GM21528 (cell line): ENCODE results near the gene TCEAL1.
"Not testable (repeated sequence)": the region's sequence is repeated elsewhere in the genome, so short reads cannot be mapped to it uniquely, and the experiment has no call there.

Experiments used
- ATAC-seq: cut with Tn5 transposase; IDR thresholded peaks from one replicate; pipeline ENCODE4 v1.9.1; 2021; ENCODE audit warnings: mild to moderate bottlenecking, moderate library complexity; ENCODE audit not compliant: unreplicated experiment, low FRiP score

TCEAL1 gene, protein sequence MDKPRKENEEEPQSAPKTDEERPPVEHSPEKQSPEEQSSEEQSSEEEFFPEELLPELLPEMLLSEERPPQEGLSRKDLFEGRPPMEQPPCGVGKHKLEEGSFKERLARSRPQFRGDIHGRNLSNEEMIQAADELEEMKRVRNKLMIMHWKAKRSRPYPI

DNA sequence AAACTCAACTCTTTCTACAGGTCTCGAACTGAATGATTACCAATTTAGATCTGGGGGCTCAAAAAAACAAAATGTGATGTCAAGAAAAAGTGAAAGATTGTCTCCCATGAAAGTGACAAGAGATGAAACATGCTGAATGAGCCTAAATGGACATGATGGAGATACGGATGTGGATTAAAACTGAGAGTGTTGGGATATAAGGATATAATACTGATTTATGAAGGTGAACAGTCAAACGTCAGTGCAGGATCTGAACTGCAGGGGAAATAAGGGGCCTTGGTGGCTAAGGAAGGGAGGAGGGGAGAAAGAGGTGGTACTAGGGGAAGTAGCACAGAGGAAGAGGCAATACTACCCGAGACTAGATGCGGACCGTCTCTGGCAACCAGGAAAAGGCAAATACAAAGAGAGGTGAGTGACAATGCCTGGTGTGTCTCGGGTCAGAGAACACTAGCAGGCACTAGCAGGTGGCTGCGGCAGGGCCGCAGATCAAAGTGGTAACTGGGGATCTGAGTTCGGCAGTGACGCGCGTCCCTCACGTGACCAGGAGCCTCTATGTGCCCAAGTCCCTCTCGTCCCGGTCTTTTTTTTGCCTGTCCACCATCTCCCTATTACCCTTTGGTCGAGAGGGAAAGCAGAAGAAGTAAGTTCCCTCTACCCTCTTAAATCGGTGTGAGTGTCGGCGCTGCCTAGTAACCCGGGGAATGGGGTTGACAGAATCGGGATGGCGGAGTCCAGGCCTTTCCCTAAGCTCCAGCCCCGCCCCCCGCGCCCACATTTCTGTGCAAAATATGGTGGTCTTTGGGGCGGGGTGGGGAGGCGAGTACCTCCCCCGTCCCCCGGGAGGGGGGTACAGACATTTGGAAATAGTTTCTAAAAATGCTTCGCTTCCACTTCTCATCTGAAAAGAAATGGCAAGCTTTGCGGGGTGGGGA, at the start of gene TCEAL1:
TCEAL1 (plus strand) TSS at position 590 of the 932 bp plus-strand sequence. CDS start 942 bp downstream, outside the sequence.
- ATAC-seq = peak; percentile 69

DNA sequence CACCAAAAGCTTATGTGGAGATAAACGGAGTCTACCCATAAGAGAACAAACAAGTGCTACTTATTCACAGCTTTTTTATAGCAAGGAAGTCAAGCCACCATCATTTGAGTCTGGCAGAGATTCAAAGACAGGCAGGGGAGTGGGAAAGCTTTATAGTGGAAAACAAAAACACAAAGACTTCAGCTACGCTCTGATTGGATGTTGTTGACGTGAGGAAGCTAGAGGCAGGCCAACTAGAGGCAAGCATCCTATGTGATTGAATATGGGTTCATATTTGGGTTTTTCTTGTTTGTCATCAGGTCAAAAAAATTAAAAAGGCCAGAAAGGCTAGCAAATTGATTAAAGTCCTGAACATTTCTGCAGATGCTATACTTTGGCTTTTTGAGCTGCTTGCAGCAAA, 44.2 kb upstream of the TCEAL1 start:
- no peak for ATAC-seq

DNA sequence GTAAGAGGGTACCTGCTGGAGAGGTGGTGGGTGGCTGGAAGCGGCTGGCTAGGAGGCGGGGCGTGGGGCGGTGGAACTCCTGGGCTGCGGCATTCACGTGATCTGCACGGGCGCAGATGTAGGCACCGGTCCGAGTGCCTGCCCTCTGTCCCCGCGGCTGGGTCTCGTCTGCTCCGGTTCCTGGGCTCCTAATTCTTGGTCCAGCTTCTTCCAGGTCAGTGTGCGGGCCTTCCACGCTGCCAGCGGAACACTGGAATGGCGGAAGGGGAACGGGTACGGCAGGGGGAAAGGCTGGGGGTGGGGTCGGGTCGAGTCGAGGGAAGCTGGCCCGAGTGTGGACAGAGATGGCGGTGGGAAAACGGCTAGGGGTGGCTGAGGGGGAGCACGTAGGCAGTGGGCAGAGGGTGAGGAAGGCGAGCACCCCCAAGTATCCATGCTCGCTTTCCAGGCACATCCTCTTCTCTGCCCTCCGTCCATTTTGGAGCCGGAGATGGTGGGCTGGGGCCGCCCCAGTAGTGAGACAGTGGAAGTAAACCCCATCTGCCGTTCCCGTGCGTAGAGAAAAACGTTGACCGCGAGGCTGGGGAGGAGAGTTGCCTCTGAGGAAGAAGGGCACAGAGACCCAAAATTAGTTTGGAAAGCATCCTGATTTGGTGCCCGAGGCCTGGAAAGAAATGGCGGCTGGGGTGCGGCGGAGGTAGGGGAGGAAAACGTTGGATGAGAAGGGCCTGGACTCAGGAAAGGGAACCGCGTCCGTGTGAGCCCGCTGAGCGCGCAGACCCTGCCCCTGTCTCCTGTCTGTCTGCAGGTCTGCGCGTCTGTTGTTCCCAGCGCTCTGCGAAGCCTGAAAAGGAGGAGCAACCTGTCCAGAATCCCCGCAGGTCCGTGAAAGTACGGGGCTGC, 43.1 kb upstream of the TCEAL1 start, which contains the start of gene TCEAL4:
TCEAL4 (plus strand) TSS at position 105 of the 903 bp plus-strand sequence. CDS start 1,161 bp downstream, outside the sequence.
- ATAC-seq = peak; percentile 81

DNA sequence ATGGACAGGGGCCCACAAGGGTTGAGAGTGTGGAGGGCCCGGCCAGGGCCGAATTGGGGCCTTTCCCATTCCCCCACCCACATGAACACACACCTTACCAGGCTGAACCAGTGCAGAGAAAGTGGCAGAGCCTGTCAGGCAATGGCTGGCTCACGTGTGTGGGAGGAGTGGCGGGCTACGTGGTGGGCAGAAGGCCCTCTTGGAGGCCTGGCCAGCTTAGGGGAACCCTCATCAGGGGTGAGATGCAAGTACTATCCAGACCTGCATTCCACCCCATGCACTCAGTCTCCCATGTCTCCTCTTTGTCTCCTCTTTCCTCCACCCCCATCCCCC, 42.5 kb upstream of the TCEAL1 start:
- no peak for ATAC-seq

DNA sequence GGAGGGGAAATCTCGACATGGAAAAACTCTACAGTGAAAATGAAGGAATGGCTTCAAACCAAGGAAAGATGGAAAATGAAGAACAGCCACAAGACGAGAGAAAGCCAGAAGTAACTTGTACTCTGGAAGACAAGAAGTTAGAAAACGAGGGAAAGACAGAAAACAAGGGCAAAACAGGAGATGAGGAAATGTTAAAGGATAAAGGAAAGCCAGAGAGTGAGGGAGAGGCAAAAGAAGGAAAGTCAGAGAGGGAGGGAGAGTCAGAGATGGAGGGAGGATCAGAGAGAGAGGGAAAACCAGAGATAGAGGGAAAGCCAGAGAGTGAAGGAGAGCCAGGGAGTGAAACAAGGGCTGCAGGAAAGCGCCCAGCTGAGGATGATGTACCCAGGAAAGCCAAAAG, 42.1 kb upstream of the TCEAL1 start:
- ATAC-seq = no peak

DNA sequence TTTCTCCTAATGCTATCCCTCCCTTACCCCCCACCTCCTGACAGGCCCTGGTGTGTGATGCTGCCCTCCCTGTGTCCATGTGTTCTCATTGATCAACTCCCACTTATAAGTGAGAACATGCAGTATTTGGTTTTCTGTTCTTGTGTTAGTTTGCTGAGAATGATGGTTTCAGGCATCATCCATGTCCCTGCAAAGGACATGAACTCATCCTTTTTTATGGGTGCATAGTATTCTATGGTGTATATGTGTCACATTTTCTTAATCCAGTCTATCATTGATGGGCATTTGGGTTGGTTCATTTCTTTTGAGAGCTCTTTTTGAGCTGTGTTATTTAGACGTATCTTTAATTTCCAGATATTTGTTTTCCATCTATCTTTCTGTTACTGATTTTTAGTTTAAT, 36.5 kb upstream of the TCEAL1 start:
- not testable (repeated sequence) for ATAC-seq

DNA sequence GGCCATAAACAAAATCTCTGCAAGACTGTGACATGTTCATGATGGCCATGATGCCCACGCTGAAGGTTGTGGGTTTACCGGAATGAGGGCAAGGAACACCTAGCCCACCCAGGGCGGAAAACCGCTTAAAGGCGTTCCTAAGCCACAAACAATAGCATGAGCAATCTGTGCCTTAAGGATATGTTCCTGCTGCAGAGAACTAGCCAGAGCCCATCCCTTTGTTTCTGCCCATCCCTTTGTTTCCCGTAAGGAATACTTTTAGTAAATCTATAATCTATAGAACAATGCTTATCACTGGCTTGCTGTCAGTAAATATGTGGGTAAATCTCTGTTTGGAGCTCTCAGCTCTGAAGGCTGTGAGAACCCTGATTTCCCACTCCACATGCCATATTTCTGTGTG, 33.6 kb upstream of the TCEAL1 start:
- not testable (repeated sequence) for ATAC-seq

DNA sequence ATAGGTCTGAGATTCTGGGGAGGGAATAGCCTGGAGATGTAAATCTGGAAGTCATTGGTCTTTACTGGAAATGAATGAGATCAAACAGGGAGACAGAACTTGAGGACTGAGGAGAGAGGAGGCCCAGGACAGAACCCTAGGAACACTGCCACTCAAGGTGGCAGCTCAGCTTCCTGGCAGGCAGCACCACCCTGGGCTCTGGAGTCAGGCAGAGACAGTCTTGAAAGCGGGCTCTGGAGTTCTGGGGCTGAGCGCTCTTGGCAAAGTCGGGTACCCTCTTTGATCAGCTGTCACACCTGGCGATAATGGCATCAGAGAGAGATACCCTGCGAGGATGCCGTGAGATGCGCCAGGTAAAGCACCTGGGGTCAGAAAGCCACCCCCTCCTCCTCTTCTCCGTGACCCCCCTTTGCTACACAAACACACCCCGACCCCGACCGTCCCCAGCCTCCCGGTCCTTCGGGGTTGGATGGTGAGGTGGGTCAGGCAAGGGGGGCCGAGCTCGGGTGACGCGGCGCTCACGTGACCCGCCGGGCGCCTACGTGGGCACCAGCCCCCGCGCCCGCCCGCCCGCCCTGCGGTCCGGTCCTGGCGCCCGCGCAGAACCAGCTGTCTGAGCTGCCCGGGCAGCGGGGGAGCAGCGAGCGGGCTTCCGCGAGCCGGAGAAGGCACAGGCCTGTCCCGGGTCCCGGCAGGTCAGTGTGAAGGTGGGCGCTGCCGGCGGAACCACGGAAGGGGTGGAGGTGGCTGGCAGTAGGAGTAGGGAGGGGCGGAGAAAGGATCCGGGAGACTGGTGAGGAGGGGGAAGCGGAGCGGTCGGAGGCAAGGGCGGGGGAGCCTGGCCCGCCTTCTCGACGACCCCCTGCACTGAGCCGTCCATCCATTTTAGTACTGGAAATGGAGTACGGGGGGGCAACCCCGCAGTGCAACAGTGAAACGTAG, 21.1 kb upstream of the TCEAL1 start, which contains the start of gene TCEAL3:
TCEAL3 (plus strand) TSS at position 600 of the 942 bp plus-strand sequence. CDS start 1,102 bp downstream, outside the sequence.
- ATAC-seq = peak; percentile 72

DNA sequence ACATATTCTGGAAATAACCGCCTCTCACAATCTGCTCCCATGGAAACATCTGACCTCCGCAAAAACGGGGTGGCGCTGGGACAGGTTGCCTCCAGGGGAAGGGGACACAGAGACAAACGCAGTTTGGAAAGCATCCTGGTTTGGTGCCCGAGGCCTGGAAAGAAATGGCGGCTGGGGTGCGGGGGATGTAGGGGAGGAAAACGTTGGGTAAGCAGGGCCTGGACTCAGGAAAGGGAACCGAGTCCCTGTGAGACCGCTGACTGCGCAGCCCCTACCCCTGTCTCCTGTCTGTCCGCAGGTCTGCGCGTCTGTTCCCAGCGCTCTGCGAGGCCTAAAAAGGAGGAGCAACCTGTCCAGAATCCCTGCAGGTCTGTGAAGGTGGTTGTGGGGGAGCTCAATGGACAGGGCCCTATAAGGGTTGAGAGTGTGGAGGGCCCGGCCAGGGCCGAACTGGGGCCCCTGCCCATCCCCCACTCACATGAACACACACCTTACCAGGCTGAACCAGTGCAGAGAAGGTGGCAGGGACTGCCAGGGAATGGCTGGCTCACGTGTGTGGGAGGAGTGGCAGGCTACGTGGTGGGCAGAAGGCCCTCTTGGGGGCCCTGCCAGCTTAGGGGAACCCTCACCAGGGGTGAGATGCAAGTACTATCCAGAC, 20.3 kb upstream of the TCEAL1 start:
- peak; percentile 21 for ATAC-seq

DNA sequence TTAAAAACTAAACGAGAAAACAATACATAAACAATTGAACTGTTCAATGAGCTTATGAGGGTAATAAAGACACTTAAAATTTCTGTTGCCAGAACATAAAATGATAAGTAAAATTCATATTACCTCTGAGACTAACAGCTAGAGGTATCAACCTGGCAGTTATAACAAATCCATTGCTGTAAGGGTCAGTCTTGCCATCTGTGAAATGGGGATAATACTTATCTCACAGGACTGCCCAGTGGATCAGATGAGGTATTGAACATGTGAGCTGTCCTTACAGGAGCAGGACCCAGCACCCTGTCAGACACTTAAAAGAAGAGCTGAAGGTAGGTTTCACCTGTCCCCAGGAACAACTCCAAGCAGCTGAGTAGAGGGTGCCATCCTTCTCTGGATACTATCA, 18.5 kb upstream of the TCEAL1 start:
- no peak for ATAC-seq

DNA sequence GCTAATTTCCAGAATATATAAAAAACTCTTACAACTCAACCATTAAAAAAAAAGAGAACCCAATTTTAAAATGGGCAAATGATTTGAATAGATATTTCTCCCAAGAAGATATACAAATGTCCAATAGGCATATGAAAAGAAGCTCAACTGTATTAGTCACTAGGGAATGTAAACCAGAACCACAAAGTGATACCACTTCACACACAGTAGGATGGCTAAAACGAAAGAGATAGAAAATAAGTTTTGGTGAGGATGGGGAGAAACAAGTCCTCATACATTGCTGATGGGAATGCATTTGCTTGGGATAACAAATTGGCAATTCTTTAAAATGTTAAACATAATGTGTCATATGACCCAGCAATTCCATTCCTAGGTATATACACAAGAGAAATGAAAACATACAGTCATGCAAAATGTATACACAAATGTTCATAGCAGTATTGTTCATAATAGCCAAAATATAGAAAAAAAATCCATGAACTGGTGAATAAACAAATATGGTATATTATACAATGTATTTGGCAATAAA, 15.3 kb upstream of the TCEAL1 start:
- ATAC-seq = no peak

DNA sequence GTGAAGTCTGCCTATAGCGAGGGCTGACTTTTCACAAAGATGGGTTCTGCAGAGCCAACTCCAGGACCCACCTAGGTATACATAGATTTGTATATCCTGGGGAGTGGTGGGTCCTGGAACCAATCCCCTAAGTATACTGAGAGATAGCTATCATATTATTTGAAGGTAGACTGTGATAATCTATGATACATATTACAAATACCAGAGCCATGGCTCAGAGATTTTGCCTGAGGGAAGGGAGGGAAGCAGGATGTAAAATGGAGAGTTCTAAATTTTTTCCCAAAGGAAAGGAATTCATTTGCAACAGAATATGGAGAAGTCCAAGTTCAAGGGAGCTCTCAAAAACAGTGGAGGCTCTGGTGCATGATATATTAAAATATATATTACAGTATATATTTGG, 13.8 kb upstream of the TCEAL1 start:
- no peak for ATAC-seq

DNA sequence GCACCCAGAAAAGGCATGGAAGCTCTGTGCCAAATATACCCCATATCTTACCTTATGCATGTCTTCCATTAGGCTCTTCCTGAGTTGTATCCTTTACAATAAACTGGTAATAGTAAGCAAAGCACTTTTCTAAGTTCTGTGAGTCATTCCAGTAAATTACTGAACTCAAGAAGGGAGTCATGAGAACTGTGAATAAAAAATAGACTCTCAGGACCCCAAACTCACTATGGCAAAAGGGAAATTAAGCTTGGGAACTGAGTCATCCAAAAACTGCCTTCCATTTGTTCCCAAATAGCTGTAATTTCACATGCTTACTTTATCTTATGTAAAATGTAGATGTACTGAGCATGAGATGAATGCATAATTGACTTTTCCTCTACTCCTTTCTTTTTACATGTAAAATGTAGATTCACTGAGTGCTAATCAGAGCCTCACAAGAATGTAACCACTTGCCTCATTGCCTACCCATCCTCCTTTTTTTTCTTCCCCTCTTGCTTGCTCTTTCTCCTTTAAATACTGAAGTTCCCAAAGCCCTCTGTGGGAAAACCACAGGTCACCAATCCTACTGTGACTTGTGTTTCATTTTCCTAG, 12.9 kb upstream of the TCEAL1 start:
- no peak for ATAC-seq

DNA sequence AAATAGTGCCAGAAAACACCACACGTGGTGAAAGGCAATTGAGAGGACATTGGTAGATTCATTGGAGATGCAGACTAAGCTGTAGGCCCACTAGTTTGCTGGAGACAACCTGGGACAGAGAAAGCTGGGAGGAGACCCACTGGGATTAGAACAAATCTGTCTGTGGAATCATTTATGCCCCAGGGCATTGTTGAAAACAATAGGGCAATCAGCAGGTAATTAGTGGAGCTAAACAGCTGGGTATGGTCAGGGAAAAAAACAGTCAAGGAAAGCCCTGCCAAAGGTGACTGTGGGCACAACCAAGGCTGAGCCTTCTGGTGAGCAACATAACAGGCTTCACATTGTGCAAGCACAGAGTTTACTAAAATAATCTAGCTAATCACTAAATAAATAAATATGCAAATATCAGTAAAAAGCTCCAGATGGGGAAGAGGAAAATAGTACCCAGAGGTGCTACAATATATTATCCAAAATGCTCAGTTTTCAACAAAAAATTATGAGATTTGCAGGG, 12.0 kb upstream of the TCEAL1 start:
- ATAC-seq = no peak

DNA sequence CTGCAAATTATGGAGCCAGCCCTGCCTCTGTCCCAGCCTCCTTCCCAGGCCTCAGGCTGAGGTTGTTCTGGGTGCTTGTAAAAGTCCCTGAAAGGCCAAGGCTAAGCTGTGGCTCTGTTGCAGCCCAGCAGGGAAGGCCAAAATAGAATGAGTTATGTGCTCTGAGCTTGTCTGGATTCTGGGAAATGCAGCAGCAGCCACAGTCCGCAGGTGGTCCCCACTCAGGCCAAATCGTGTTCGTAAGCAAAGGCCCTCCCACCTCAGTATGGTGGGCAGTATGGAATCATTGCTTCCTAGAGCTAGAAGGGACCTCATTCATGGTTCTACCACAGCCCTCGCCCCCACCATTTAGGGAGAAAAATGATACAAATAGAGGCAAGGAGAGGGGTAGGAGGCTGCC, 4.7 kb upstream of the TCEAL1 start:
- ATAC-seq = no peak

DNA sequence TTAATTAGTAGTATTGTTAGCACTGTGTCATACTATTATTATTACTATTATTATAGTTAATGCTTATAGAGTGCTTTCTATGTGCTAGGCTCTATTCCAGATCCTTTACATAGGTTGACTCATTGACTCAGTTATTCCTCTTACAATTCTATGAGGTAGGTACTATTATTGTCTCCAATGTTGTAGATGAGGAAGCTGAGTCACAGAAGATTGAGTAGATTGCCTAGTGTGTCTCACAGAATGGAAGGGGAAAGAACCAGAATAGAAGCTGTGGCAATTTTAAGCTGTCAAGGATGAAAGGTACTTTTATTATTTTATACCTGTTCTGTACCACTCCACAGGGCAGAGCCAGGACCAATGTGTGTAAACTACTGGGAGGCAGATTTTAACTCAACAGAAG, 1.9 kb upstream of the TCEAL1 start:
- ATAC-seq = no peak

DNA sequence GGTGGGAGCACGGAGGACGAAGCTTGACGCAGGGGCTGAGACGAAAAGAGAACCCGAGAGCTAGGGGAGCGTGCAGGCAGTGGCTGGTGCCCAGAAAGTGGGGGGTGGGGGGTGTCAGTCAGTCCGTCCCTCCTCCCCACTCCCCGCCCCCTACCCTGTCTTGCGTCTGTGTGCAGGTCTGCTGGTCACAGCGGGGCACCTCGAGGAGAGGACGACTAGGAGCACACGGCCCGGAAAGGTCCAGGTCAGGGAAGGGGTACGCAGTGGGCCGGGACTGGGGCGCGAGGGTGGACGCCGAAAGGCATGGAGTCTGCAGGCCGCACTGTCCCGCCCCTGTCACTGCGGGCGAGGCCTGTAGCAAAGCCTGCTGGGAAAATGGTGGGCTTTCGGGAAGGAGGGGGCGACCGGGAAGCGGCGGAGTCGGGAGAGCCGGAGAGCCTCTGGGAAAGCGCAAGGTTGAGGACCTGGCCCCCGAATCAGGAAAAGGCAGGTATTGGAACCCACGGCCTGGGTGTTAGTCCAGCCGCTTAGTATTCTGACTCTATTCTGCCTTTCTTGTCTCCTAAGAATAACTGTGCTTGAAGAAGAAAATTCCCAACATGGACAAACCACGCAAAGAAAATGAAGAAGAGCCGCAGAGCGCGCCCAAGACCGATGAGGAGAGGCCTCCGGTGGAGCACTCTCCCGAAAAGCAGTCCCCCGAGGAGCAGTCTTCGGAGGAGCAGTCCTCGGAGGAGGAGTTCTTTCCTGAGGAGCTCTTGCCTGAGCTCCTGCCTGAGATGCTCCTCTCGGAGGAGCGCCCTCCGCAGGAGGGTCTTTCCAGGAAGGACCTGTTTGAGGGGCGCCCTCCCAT, 769 bp downstream of the TCEAL1 start:
- peak; percentile 48 for ATAC-seq

DNA sequence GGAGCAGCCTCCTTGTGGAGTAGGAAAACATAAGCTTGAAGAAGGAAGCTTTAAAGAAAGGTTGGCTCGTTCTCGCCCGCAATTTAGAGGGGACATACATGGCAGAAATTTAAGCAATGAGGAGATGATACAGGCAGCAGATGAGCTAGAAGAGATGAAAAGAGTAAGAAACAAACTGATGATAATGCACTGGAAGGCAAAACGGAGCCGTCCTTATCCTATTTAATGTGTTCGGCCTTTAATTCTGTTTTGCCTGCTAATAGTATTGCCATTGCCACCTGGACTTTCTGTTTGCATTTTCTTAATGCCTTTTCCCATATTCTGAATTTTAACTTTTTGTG, 1.4 kb downstream of the TCEAL1 start:
- no peak for ATAC-seq
